ENCODE measurements around the gene ZNF165. TPM values are rescaled to one million over a fixed set of nuclear protein-coding genes. Genes with fewer than 3 reads are reported as not detected.
A peak's percentile ranks its signal among the peaks of the same experiment; 100 is the strongest.
"Not testable (repeated sequence)": the region's sequence is repeated elsewhere in the genome, so short reads cannot be mapped to it uniquely, and the experiment has no call there.

The ZNF165 gene
- total RNA-seq, 2 experiments from 2014 or later, result 0.40 to 0.50 TPM

GRCh38 chr6:28102222-28102621, 21.9 kb downstream of the ZNF165 start:
- H3K36me3 Mint-ChIP-seq (ENCODE audit: low read depth); H3K4me3 Mint-ChIP-seq; H3K27ac Mint-ChIP-seq; DNase-seq; CTCF ChIA-PET; POLR2A ChIA-PET: not testable (repeated sequence)
- H3K4me1 Mint-ChIP-seq, result peaks cover 15% of the 10 kb centered on the region
- peaks cover 12% of the 10 kb centered on the region for H3K9me3 Mint-ChIP-seq
- peaks cover 24% of the 10 kb centered on the region for H3K27me3 Mint-ChIP-seq

DNA sequence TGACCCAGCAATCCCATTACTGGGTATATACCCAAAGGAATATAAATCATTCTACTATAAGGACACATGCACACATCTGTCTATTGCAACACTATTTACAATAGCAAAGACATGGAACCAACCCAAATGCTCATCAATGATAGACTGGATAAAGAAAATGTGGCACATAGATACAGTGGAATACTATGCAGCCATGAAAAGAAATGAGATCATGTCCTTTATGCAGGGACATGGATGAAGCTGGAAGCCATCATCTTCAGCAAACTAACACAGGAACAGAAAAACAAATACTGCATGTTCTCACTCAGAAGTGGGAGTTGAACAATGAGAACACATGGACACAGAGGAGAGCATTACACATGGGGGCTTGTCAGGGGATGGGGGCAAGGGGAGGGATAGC, 22.3 kb downstream of the ZNF165 start:
- H3K27me3 Mint-ChIP-seq, result peaks cover 24% of the 10 kb centered on the region
- POLR2A ChIA-PET; H3K9me3 Mint-ChIP-seq; DNase-seq; CTCF ChIA-PET; H3K27ac Mint-ChIP-seq; H3K4me3 Mint-ChIP-seq; H3K36me3 Mint-ChIP-seq (ENCODE audit: low read depth): not testable (repeated sequence)
- peaks cover 15% of the 10 kb centered on the region for H3K4me1 Mint-ChIP-seq

DNA sequence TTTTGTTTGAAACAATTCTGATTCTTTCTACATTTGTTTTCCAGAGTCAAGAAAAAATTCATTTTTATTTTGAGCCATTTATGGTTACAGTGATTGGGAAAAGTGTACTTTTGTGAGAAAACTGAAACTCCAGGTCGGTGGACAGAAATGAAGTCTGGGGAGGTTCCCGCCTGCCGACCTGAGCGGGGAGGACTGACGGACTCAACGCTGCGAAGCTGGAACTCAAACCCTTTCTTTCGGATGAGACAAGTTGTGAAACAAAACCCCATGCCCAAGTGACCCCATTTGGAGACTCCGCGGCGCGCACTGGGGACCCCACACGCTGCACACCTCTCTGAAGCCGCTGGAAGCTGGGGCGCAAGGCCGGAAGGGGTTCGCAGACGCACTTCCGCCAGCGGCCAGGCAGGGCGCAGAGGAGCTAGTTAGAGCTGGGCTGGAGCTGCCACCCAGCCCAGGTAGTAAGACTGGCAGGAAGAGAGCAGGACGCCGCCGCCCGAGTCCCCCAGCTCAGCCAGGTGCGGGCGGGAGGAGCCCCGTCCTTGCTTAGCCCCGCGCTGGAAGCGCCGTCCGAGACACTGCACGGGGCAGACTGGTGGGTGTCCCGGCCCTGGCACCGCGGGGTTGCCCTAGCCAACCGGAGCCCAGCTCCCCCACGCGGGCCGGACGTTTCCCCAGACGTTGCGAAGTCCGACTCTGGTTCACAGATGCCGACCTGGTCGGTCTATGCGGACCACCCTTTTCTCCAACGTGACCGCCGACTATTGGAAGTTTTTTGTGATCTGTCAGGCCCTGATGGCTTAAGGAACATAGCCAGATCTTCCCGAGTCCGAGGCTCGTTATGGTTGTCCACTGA, 24.2 kb downstream of the ZNF165 start:
- Mint-ChIP-seq H3K4me1 (peaks cover 15% of the 10 kb centered on the region), H3K27ac (peak overlapping the region; percentile 68), H3K27me3 (peaks cover 27% of the 10 kb centered on the region), H3K9me3 (peaks cover 6% of the 10 kb centered on the region), H3K36me3 (ENCODE audit: low read depth) (no peaks in the 10 kb centered on the region), H3K4me3 (peak overlapping the region; percentile 83)
- POLR2A ChIA-PET, result interaction anchor here (0.6 to 2.2 kb wide), 15 partner anchors 11 to 791 kb away, joined by 3 to 21 read pairs (median 4); partner anchors contain the start of genes ZKSCAN4, ZKSCAN8, ZSCAN16 and ZSCAN26
- CTCF ChIA-PET, result interaction anchor here (0.6 to 1.8 kb wide), 23 partner anchors 12 to 680 kb away, joined by 3 to 10 read pairs (median 4); partner anchors contain the start of genes ZKSCAN3, ZKSCAN4, ZNF165 and ZSCAN26
- peak; percentile 86 for DNase-seq

DNA sequence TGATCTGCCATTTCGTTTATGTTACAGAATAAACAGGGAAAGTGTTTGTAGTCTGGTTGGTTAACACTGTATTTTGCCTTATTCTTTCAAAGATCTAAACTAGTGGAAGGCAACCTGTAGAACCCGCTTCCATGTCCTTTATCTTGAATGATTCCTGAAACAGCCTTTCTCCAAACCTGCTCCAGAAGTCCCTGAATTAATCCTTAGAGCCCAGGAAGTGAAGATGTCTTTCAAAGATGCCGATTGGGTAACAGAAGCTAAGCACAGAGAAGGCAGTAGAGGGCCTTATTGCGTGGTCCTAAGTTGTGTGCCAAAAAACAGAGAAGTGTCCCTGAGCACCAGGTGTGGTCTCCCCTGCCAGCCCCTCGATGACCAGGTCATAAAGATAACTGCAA, 24.9 kb downstream of the ZNF165 start:
- CTCF ChIA-PET, result interaction anchor here (0.6 to 1.8 kb wide), 18 partner anchors 11 to 680 kb away, joined by 3 to 10 read pairs (median 4); partner anchors contain the start of genes ZKSCAN3, ZKSCAN4, ZNF165 and ZSCAN26
- POLR2A ChIA-PET, result interaction anchor here (0.6 to 2.2 kb wide), 14 partner anchors 11 to 251 kb away, joined by 3 to 21 read pairs (median 4); partner anchors contain the start of genes ZKSCAN4, ZKSCAN8, ZSCAN16 and ZSCAN26
- H3K4me1 Mint-ChIP-seq, result peaks cover 15% of the 10 kb centered on the region
- H3K36me3 Mint-ChIP-seq (ENCODE audit: low read depth), result no peaks in the 10 kb centered on the region
- peak overlapping the region; percentile 33 for H3K27ac Mint-ChIP-seq
- H3K4me3 Mint-ChIP-seq, result peak overlapping the region; percentile 83
- peaks cover 6% of the 10 kb centered on the region for H3K9me3 Mint-ChIP-seq
- H3K27me3 Mint-ChIP-seq, result peaks cover 23% of the 10 kb centered on the region
- DNase-seq, result no peak

GRCh38 chr6:28107506-28107905, 27.1 kb downstream of the ZNF165 start:
- H3K27me3 Mint-ChIP-seq, result peaks cover 7% of the 10 kb centered on the region
- peaks cover 15% of the 10 kb centered on the region for H3K4me1 Mint-ChIP-seq
- no peak overlapping the region for H3K27ac Mint-ChIP-seq
- POLR2A ChIA-PET, result interaction anchor here (1.2 kb wide), 1 partner anchor 27 kb away, joined by 3 read pairs; no protein-coding TSS in a partner anchor
- H3K4me3 Mint-ChIP-seq, result no peak overlapping the region
- CTCF ChIA-PET, result no interaction called here
- no peak for DNase-seq
- no peaks in the 10 kb centered on the region for H3K36me3 Mint-ChIP-seq (ENCODE audit: low read depth)
- H3K9me3 Mint-ChIP-seq, result peaks cover 4% of the 10 kb centered on the region

GRCh38 chr6:28111964-28112363, 31.6 kb downstream of the ZNF165 start:
- no peak overlapping the region for H3K4me3 Mint-ChIP-seq
- CTCF ChIA-PET, result no interaction called here

DNA sequence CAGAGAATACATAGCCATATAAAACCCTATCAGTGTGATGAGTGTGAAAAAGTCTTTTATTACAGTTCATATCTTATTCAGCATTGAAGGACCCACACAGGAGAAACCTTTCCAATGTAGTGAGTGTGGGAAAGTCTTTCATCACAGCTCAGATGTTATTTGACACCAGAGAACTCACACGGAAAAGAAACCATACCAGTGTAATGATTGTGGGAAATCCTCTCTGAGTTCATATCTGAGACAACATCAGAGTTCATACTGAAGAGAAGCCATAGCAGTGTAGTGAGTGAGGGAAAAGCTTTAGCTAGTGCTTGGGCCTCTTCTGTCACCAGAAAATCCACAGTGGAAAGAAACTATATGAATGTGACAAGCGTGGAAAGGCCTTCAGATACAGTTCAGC, 35.4 kb downstream of the ZNF165 start:
- POLR2A ChIA-PET, result interaction anchor here (1.2 kb wide), 1 partner anchor 11 kb away, joined by 5 read pairs; no protein-coding TSS in a partner anchor
- CTCF ChIA-PET, result interaction anchor here (2.2 kb wide), 1 partner anchor 11 kb away, joined by 6 read pairs; no protein-coding TSS in a partner anchor
- no peak for DNase-seq
- Mint-ChIP-seq H3K4me3 (no peak overlapping the region), H3K9me3 (no peaks in the 10 kb centered on the region), H3K4me1 (no peaks in the 10 kb centered on the region), H3K27me3 (no peaks in the 10 kb centered on the region), H3K36me3 (ENCODE audit: low read depth) (peaks cover 54% of the 10 kb centered on the region), H3K27ac (no peak overlapping the region)

More at GRCh38 chr6:28111964-28112363, 31.6 kb downstream of the ZNF165 start:
- POLR2A ChIA-PET, result interaction anchor here (1.3 kb wide), 1 partner anchor 30 kb away, joined by 3 read pairs; the partner anchor contains the start of gene ZKSCAN8
- H3K9me3 Mint-ChIP-seq, result no peaks in the 10 kb centered on the region
- peaks cover 29% of the 10 kb centered on the region for H3K36me3 Mint-ChIP-seq (ENCODE audit: low read depth)
- H3K4me1 Mint-ChIP-seq, result no peaks in the 10 kb centered on the region
- no peak for DNase-seq
- H3K27me3 Mint-ChIP-seq, result peaks cover 3% of the 10 kb centered on the region
- H3K27ac Mint-ChIP-seq, result no peak overlapping the region

GRCh38 chr6:28117386-28118050, 37.1 kb downstream of the ZNF165 start:
- ChIA-PET CTCF (interaction anchor here (2.2 kb wide), 1 partner anchor 13 kb away, joined by 6 read pairs; no protein-coding TSS in a partner anchor), POLR2A (no interaction called here)
- Mint-ChIP-seq H3K27ac (no peak overlapping the region), H3K4me3 (no peak overlapping the region), H3K27me3 (no peaks in the 10 kb centered on the region), H3K36me3 (ENCODE audit: low read depth) (peaks cover 66% of the 10 kb centered on the region), H3K4me1 (no peaks in the 10 kb centered on the region), H3K9me3 (no peaks in the 10 kb centered on the region)
- DNase-seq, result no peak

DNA sequence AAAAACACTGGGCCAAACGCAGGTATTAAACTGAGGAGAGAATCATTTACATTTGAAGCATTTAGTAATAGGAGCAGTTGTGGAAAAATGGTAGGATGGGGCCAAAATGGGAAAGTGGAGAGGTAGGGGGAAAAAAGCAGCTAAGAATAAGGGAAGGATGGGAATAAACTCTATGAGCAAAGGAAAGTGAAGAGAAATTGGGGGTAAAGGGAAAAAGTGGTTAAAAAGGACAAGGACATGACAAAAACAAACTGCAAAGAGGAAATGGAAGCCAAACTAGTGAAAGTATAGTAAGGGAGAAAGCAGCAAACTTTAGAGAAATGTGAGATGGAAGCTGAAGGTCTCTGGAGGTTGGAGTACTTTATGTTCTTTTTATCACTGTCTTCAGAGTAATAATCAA, 37.8 kb downstream of the ZNF165 start:
- no peak overlapping the region for H3K4me3 Mint-ChIP-seq
- H3K9me3 Mint-ChIP-seq, result no peaks in the 10 kb centered on the region
- no peak for DNase-seq
- CTCF ChIA-PET, result no interaction called here
- H3K27me3 Mint-ChIP-seq, result no peaks in the 10 kb centered on the region
- POLR2A ChIA-PET, result no interaction called here
- H3K4me1 Mint-ChIP-seq, result peaks cover under 1% of the 10 kb centered on the region
- H3K27ac Mint-ChIP-seq, result no peak overlapping the region
- peaks cover 71% of the 10 kb centered on the region for H3K36me3 Mint-ChIP-seq (ENCODE audit: low read depth)

DNA sequence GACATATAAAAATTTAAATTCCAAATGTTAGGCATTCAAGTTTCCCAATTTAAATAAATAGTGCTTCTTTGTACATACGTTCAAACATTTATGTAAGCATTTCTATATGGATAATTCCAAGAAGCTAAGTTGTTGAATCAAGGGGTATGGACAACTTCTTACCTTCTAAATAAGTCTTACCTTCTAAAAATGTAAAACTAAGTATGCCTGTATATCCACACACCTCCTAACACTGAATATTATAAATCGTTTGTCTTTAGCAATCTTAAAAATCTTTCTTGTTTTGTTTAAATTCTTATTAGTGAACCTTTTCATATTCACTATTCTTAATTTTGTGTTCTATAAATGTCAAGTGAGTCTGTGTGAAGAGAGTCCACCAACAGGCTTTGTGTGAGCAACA, 41.5 kb downstream of the ZNF165 start:
- CTCF ChIA-PET, result no interaction called here
- peaks cover 50% of the 10 kb centered on the region for H3K36me3 Mint-ChIP-seq (ENCODE audit: low read depth)
- no peak for DNase-seq
- peaks cover 34% of the 10 kb centered on the region for H3K4me1 Mint-ChIP-seq
- H3K27me3 Mint-ChIP-seq, result no peaks in the 10 kb centered on the region
- no peak overlapping the region for H3K4me3 Mint-ChIP-seq
- no peak overlapping the region for H3K27ac Mint-ChIP-seq
- no peaks in the 10 kb centered on the region for H3K9me3 Mint-ChIP-seq
- POLR2A ChIA-PET, result interaction anchor here (1.6 kb wide), 1 partner anchor 21 kb away, joined by 4 read pairs; no protein-coding TSS in a partner anchor

- H3K27me3 Mint-ChIP-seq, DNase-seq, H3K4me3 Mint-ChIP-seq, H3K27ac Mint-ChIP-seq, CTCF ChIA-PET, H3K9me3 Mint-ChIP-seq: not testable (repeated sequence)
- POLR2A ChIA-PET, result interaction anchor here (0.8 to 1.6 kb wide), 2 partner anchors 18 to 20 kb away, joined by 4 read pairs; no protein-coding TSS in a partner anchor
- Mint-ChIP-seq H3K4me1 (peaks cover 37% of the 10 kb centered on the region), H3K36me3 (ENCODE audit: low read depth) (peaks cover 52% of the 10 kb centered on the region)
Observed at GRCh38 chr6:28122283-28122682, 41.9 kb downstream of the ZNF165 start.

- DNase-seq, result peak; percentile 77
- H3K9me3 Mint-ChIP-seq, result no peaks in the 10 kb centered on the region
- H3K36me3 Mint-ChIP-seq (ENCODE audit: low read depth), result peaks cover 54% of the 10 kb centered on the region
- POLR2A ChIA-PET, result interaction anchor here (1.2 to 6.1 kb wide), 11 partner anchors 15 to 252 kb away, joined by 3 to 78 read pairs (median 5); partner anchors contain the start of genes ZKSCAN4, ZKSCAN8 and ZSCAN26
- peak within 1 kb of the TSS; percentile 78 for H3K27ac Mint-ChIP-seq
- CTCF ChIA-PET, result interaction anchor here (1.0 to 2.9 kb wide), 4 partner anchors 9 to 143 kb away, joined by 3 to 12 read pairs (median 6); partner anchors contain the start of genes ZKSCAN8 and ZSCAN26
- H3K27me3 Mint-ChIP-seq, result no peaks in the 10 kb centered on the region
- peak within 1 kb of the TSS; percentile 89 for H3K4me3 Mint-ChIP-seq
- peaks cover 46% of the 10 kb centered on the region for H3K4me1 Mint-ChIP-seq
Observed at GRCh38 chr6:28124350-28124970, 44.1 kb downstream of the ZNF165 start, which contains the start of gene ZSCAN16. Gene ZSCAN16, plus strand, starts transcription at chr6:28124609. Its CDS starts 835 bp downstream, at chr6:28125444.
